Right ventricle myocardium superior (tissue), 1 donor: ENCODE data around the gene BLOC1S3. TPM values are rescaled to one million over a fixed set of nuclear protein-coding genes. Genes with fewer than 3 reads are reported as not detected.

Experiments
- ATAC-seq: fragments of 200-7000 bp; cut with Tn5 transposase; one replicate; pipeline ENCODE4 v1.9.1; 2020; ENCODE audit warnings: mild to moderate bottlenecking; ENCODE audit not compliant: poor library complexity
- DNase-seq: peaks from one replicate; pipeline ENCODE4 v3.0.0-alpha.2; 2020
- intact Hi-C: fragments of 100-400 bp; cut with DNase I; formaldehyde crosslinking; loops from one replicate; pipeline ENCODE4 v1.11.2; 2022
- total RNA-seq: library from RNA; stranded (reverse); fragmentation: NEBNext Ultra II Directional; extraction: Animal tissue kit (Norgen Biotek cat#: 25700); gene quantifications from one replicate; pipeline ENCODE4 v1.2.1, GENCODE V29; 2021
- donor health status: DM: no; HTN: yes; CAD: no; lungs with severe emphysema.

Gene BLOC1S3
- total RNA-seq, 1 donor from 2014 or later, result 3.6 TPM

- DNase-seq (no peak), ATAC-seq (no peak)
- intact Hi-C loops, result no loop called here
Observed at GRCh38 chr19:45144431-45145269, 33.9 kb upstream of the BLOC1S3 start.

- intact Hi-C loops, result no loop called here
- no peak for DNase-seq
- ATAC-seq, result no peak
Observed at GRCh38 chr19:45145270-45146189, 33.1 kb upstream of the BLOC1S3 start.

GRCh38 chr19:45146251-45146650 lies 32.3 kb upstream of the BLOC1S3 start:
- intact Hi-C loops, result no loop called here
- ATAC-seq, result no peak

GRCh38 chr19:45146741-45147205 lies 31.8 kb upstream of the BLOC1S3 start:
- DNase-seq, result no peak

More at GRCh38 chr19:45146251-45146650, 32.3 kb upstream of the BLOC1S3 start:
- no peak for DNase-seq

GRCh38 chr19:45147835-45148676 lies 30.5 kb upstream of the BLOC1S3 start:
- intact Hi-C loops, result no loop called here
- DNase-seq (no peak), ATAC-seq (no peak)

More at GRCh38 chr19:45146741-45147205, 31.8 kb upstream of the BLOC1S3 start:
- ATAC-seq, result no peak
- intact Hi-C loops, result no loop called here

GRCh38 chr19:45149129-45149528 lies 29.5 kb upstream of the BLOC1S3 start:
- DNase-seq (no peak), ATAC-seq (no peak)
- intact Hi-C loops, result no loop called here

GRCh38 chr19:45150180-45150579 lies 28.4 kb upstream of the BLOC1S3 start:
- DNase-seq (no peak), ATAC-seq (no peak)
- intact Hi-C loops, result no loop called here

GRCh38 chr19:45150751-45151281 lies 27.8 kb upstream of the BLOC1S3 start:
- intact Hi-C loops, result no loop called here

GRCh38 chr19:45151320-45151719 lies 27.3 kb upstream of the BLOC1S3 start:
- ATAC-seq, result no peak
- intact Hi-C loops, result no loop called here
- DNase-seq, result no peak

More at GRCh38 chr19:45150751-45151281, 27.8 kb upstream of the BLOC1S3 start:
- DNase-seq (no peak), ATAC-seq (no peak)

- DNase-seq (no peak), ATAC-seq (no peak)
- intact Hi-C loops, result no loop called here
Observed at GRCh38 chr19:45151821-45152503, 26.6 kb upstream of the BLOC1S3 start.

- intact Hi-C loops, result no loop called here
- DNase-seq, result peak; percentile 68
- ATAC-seq, result peak; percentile 64
Observed at GRCh38 chr19:45152504-45153338, 25.9 kb upstream of the BLOC1S3 start.

GRCh38 chr19:45153339-45154063 lies 25.1 kb upstream of the BLOC1S3 start:
- ATAC-seq, result peak; percentile 75
- intact Hi-C loops, result no loop called here
- DNase-seq, result peak; percentile 64

- ATAC-seq (no peak), DNase-seq (no peak)
- intact Hi-C loops, result no loop called here
Observed at GRCh38 chr19:45154064-45154827, 24.3 kb upstream of the BLOC1S3 start.

- DNase-seq, result no peak
- intact Hi-C loops, result no loop called here
- ATAC-seq, result no peak
Observed at GRCh38 chr19:45156011-45156630, 22.5 kb upstream of the BLOC1S3 start.

- DNase-seq (no peak), ATAC-seq (no peak)
- intact Hi-C loops, result no loop called here
Observed at GRCh38 chr19:45156751-45157150, 21.8 kb upstream of the BLOC1S3 start.
